NCI-H748 (cell line): ENCODE measurements around the gene CDC73.
"Not testable (repeated sequence)": the region's sequence is repeated elsewhere in the genome, so short reads cannot be mapped to it uniquely, and the experiment has no call there.

Experiments used
- DNase-seq: peaks from one replicate; lab custom pipeline; 2025; ENCODE audit not compliant: unreplicated experiment; lab: John Stamatoyannopoulos, UW

Gene CDC73

GRCh38 chr1:193275773-193276172 lies 153.9 kb downstream of the CDC73 start:
- DNase-seq, result no peak

GRCh38 chr1:193278968-193279367 lies 157.1 kb downstream of the CDC73 start:
- no peak for DNase-seq

GRCh38 chr1:193281894-193282293 lies 160.1 kb downstream of the CDC73 start:
- DNase-seq, result no peak

GRCh38 chr1:193283016-193283415 lies 161.2 kb downstream of the CDC73 start:
- DNase-seq, result no peak

- no peak for DNase-seq
These were observed 162.4 kb downstream of the CDC73 start for GRCh38 chr1:193284219-193284618.

- no peak for DNase-seq
These were observed 163.8 kb downstream of the CDC73 start for GRCh38 chr1:193285641-193286040.

GRCh38 chr1:193288548-193289080 lies 166.8 kb downstream of the CDC73 start:
- DNase-seq, result not testable (repeated sequence)

- DNase-seq, result no peak
These were observed 171.9 kb downstream of the CDC73 start for GRCh38 chr1:193293726-193294125.

- no peak for DNase-seq
These were observed 177.2 kb downstream of the CDC73 start for GRCh38 chr1:193299038-193299437.

- DNase-seq, result no peak
These were observed 179.9 kb downstream of the CDC73 start for GRCh38 chr1:193301746-193302145.

GRCh38 chr1:193303849-193304248 lies 182.0 kb downstream of the CDC73 start:
- no peak for DNase-seq
